Measurements from ENCODE around the gene PDZK1IP1.

DNA sequence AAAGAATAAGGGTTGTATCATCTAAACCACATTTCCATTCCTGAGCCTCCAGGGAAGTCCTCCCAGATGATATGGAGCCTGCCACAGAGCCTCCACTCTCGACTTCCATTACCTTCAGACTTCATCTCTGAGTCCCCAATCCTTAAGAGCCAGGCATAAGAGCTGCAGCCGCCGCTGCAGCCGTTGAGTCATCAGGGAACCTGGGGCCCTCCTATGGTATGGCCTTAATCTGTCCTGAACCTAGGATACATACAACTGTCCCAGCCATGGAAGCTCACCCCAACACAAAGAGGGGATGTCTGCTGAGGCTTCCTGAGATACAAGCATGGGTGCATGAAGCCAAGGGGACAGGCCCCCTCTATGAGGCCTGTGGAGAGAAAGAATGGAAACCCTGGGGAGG is 25.9 kb upstream of the PDZK1IP1 start:
- no peak for TF ChIP-seq CTCF (IDR thresholded peaks at IDR 0.05; ENCODE audit: insufficient read depth, low read length)
- TF ChIP-seq GABPA (IDR thresholded peaks at IDR 0.05; ENCODE audit: low read depth), result no peak
